WTC11 (cell line): ENCODE measurements around the gene PHKA1. TPM values are rescaled to one million over a fixed set of nuclear protein-coding genes. Genes with fewer than 3 reads are reported as not detected.

Experiments used
- ATAC-seq: fragments of 200-7000 bp; cut with Tn5 transposase; 2 replicates; pipeline ENCODE4 v1.10.0; 2021; ENCODE audit warnings: mild to moderate bottlenecking, moderate library complexity
- CTCF ChIA-PET: fragments of 300-600 bp; sonication (Branson Sonifier 250); formaldehyde crosslinking; loops from one replicate; lab custom pipeline; 2021; ENCODE audit warnings: antibody characterized with exemption; lab: Charles Lee
- POLR2A ChIA-PET: fragments of 350-600 bp; sonication (Branson Sonifier 250); formaldehyde crosslinking; loops from one replicate; lab custom pipeline; 2021; ENCODE audit warnings: antibody characterized with exemption; lab: Charles Lee
- DNase-seq: peaks from one replicate; pipeline ENCODE4 v3.0.0; 2021; ENCODE audit warnings: low spot score
- H3K27ac Mint-ChIP-seq: 2 replicates; pipeline ENCODE4 v1.8.0; 2021; ENCODE audit warnings: mixed read lengths
- H3K27me3 Mint-ChIP-seq: 2 replicates; pipeline ENCODE4 v1.8.0; 2021; ENCODE audit warnings: low read depth, mild to moderate bottlenecking, moderate library complexity, mixed read lengths
- H3K36me3 Mint-ChIP-seq: 2 replicates; pipeline ENCODE4 v1.8.0; 2021; ENCODE audit warnings: mixed read lengths
- H3K4me1 Mint-ChIP-seq: 2 replicates; pipeline ENCODE4 v1.8.0; 2022; ENCODE audit warnings: mixed read lengths
- H3K4me3 Mint-ChIP-seq: 2 replicates; pipeline ENCODE4 v1.8.0; 2021; ENCODE audit warnings: mild to moderate bottlenecking, moderate library complexity, mixed read lengths
- H3K9me3 Mint-ChIP-seq: 2 replicates; pipeline ENCODE4 v1.8.0; 2021; ENCODE audit warnings: mixed read lengths
- CREM ChIP-seq: sonication (generic); formaldehyde crosslinking; IDR thresholded peaks from 2 replicates; pipeline ENCODE4 v1.8.1; 2022; ENCODE audit warnings: mild to moderate bottlenecking, missing genetic modification reagents, moderate library complexity
- FOXJ3 ChIP-seq: sonication (generic); formaldehyde crosslinking; IDR thresholded peaks from 2 replicates; pipeline ENCODE4 v1.9.0; 2021; ENCODE audit warnings: missing genetic modification reagents, mild to moderate bottlenecking, borderline replicate concordance
- FOXK1 ChIP-seq: sonication (generic); formaldehyde crosslinking; IDR thresholded peaks from 2 replicates; pipeline ENCODE4 v1.8.0; 2022; ENCODE audit warnings: mild to moderate bottlenecking, moderate library complexity, missing genetic modification reagents
- HMGXB4 ChIP-seq: sonication (generic); formaldehyde crosslinking; IDR thresholded peaks from 2 replicates; pipeline ENCODE4 v1.8.1; 2023; ENCODE audit warnings: mild to moderate bottlenecking, moderate library complexity, missing genetic modification reagents
- NFATC4 ChIP-seq: fragments of 250-450 bp; sonication (Bioruptor Pico); IDR thresholded peaks from 2 replicates; pipeline ENCODE4 v1.9.0; 2021; ENCODE audit warnings: mild to moderate bottlenecking
- NR2C2 ChIP-seq: sonication (generic); formaldehyde crosslinking; IDR thresholded peaks from 2 replicates; pipeline ENCODE4 v1.8.0; 2022; ENCODE audit warnings: mild to moderate bottlenecking, missing genetic modification reagents
- PRDM15 ChIP-seq: sonication (generic); formaldehyde crosslinking; IDR thresholded peaks from 2 replicates; pipeline ENCODE4 v1.8.0; 2022; ENCODE audit warnings: missing genetic modification reagents
- SMAD3 ChIP-seq: sonication (generic); formaldehyde crosslinking; IDR thresholded peaks from 2 replicates; pipeline ENCODE4 v1.8.0; 2022; ENCODE audit warnings: missing genetic modification reagents, mild to moderate bottlenecking, borderline replicate concordance
- SOX15 ChIP-seq: fragments of 250-450 bp; sonication (Bioruptor Pico); IDR thresholded peaks from 2 replicates; pipeline ENCODE4 v1.9.0; 2021; ENCODE audit warnings: mild to moderate bottlenecking
- ZNF232 ChIP-seq: sonication (generic); formaldehyde crosslinking; IDR thresholded peaks from 2 replicates; pipeline ENCODE4 v1.8.0; 2022; ENCODE audit warnings: mild to moderate bottlenecking, missing genetic modification reagents
- ZNF532 ChIP-seq: fragments of 250-450 bp; sonication (Bioruptor Pico); IDR thresholded peaks from 2 replicates; pipeline ENCODE4 v1.9.0; 2021; ENCODE audit warnings: mild to moderate bottlenecking, borderline replicate concordance
- total RNA-seq: library from RNA; stranded (reverse); gene quantifications from 3 replicates; pipeline ENCODE4 v1.2.3, GENCODE V29; 2021
- TF ChIP-seq, protein P1 (sequence below): sonication (generic); formaldehyde crosslinking; IDR thresholded peaks from 2 replicates; pipeline ENCODE4 v1.8.1; 2023; ENCODE audit warnings: mild to moderate bottlenecking, missing genetic modification reagents
- TF ChIP-seq, protein P2 (sequence below): fragments of 250-450 bp; sonication (Bioruptor Pico); IDR thresholded peaks from 2 replicates; pipeline ENCODE4 v1.8.0; 2021; ENCODE audit warnings: mild to moderate bottlenecking

PHKA1 gene
- total RNA-seq, 1 experiment from 2014 or later, result 9.9 TPM

DNA sequence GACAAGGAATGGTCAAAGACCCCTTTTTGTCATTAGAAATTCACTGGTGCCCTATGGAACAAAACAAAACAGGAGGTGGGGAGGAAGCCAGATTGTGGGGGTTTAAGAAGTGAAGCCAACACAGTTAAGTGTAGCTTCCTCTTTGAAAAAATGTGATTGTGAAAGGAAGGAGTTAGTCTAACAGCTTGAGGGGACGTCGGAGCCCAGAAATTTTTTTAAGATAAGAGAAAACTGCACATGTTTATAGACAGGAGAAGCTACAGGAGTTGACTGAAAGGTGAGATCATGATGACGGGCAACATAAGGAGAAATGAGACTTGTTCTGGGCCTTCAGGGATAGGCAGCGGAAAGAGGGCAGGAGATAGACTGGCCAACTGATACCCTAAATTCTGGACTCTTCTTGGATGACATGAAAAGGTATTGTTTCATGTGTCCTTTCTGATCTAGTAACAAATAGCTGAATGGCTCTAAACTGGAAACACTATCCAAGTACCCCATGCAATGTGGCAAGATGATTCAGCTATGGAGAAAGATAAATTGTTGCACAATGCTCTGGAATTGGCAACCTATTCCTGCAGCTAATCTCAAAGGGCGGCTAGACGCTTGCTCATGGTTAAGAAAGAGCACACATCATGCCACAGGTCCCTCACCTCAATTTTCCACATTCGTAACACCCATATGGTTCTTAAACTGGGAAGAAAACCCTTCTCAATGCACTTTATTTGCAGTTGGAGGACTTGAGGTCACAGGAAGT, 137.8 kb downstream of the PHKA1 start (continued):
- no peak for TF ChIP-seq ZNF532 (CRISPR knock-in tag)
- no peak for TF ChIP-seq FOXK1 (CRISPR knock-in tag)
- no peak for TF ChIP-seq NFATC4
- TF ChIP-seq ZNF232, result no peak
- TF ChIP-seq, protein P1, sequence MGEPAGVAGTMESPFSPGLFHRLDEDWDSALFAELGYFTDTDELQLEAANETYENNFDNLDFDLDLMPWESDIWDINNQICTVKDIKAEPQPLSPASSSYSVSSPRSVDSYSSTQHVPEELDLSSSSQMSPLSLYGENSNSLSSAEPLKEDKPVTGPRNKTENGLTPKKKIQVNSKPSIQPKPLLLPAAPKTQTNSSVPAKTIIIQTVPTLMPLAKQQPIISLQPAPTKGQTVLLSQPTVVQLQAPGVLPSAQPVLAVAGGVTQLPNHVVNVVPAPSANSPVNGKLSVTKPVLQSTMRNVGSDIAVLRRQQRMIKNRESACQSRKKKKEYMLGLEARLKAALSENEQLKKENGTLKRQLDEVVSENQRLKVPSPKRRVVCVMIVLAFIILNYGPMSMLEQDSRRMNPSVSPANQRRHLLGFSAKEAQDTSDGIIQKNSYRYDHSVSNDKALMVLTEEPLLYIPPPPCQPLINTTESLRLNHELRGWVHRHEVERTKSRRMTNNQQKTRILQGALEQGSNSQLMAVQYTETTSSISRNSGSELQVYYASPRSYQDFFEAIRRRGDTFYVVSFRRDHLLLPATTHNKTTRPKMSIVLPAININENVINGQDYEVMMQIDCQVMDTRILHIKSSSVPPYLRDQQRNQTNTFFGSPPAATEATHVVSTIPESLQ, result no peak
- no peak for TF ChIP-seq SMAD3 (CRISPR knock-in tag)
- TF ChIP-seq PRDM15 (CRISPR knock-in tag), result no peak
- TF ChIP-seq NR2C2 (CRISPR knock-in tag), result no peak

DNA sequence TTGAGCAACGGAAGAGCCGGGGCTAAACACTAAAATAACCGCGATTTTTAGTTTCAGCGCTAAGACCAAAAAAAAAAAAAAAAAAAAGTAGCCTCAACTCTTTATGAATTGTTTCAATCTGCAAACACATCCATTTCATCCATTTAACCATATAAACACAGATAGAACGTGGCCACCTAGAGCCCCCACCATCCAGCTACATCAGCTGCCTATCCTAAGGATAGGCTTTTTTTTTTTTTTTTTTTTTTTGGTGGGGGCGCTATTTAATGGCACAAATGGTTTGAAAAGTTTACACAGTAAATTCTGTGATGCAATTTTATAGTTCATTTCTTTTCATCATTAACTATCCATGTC, 141.0 kb downstream of the PHKA1 start:
- H3K36me3 Mint-ChIP-seq, result peaks cover 3% of the 10 kb centered on the region
- no peaks in the 10 kb centered on the region for H3K9me3 Mint-ChIP-seq
- DNase-seq, result no peak
- POLR2A ChIA-PET, result no interaction called here
- ATAC-seq, result peak; percentile 33
- H3K27me3 Mint-ChIP-seq, result peaks cover 12% of the 10 kb centered on the region
- H3K27ac Mint-ChIP-seq, result no peak overlapping the region
- peaks cover 3% of the 10 kb centered on the region; the same call in 1 of the 2 replicates for H3K4me1 Mint-ChIP-seq
- CTCF ChIA-PET, result interaction anchor here (0.6 kb wide), 1 partner anchor 870 kb away, joined by 3 read pairs; no protein-coding TSS in a partner anchor
- H3K4me3 Mint-ChIP-seq, result peak overlapping the region; percentile 94
- no peak for TF ChIP-seq ZNF532 (CRISPR knock-in tag)
- TF ChIP-seq HMGXB4 (CRISPR knock-in tag), result no peak
- no peak for TF ChIP-seq SOX15
- TF ChIP-seq, protein P2, sequence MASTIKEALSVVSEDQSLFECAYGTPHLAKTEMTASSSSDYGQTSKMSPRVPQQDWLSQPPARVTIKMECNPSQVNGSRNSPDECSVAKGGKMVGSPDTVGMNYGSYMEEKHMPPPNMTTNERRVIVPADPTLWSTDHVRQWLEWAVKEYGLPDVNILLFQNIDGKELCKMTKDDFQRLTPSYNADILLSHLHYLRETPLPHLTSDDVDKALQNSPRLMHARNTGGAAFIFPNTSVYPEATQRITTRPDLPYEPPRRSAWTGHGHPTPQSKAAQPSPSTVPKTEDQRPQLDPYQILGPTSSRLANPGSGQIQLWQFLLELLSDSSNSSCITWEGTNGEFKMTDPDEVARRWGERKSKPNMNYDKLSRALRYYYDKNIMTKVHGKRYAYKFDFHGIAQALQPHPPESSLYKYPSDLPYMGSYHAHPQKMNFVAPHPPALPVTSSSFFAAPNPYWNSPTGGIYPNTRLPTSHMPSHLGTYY (CRISPR knock-in tag), result no peak
- TF ChIP-seq, protein P1, result no peak
- TF ChIP-seq FOXJ3 (CRISPR knock-in tag), result no peak
- TF ChIP-seq ZNF232, result no peak
- TF ChIP-seq CREM (CRISPR knock-in tag), result no peak
